ENCODE data around the gene UBE2I. TPM values are rescaled to one million over a fixed set of nuclear protein-coding genes. Genes with fewer than 3 reads are reported as not detected.

The UBE2I gene
- total RNA-seq, 1 experiment from 2014 or later: 212 TPM

GRCh38 chr16:1348926-1349325 lies 39.5 kb downstream of the UBE2I start:
- Histone ChIP-seq H3K9me2 (ENCODE audit: insufficient read depth) (no peaks in the 10 kb centered on the region), H3K79me2 (ENCODE audit: insufficient read depth, low read length) (peaks cover 38% of the 10 kb centered on the region), H3K9me3 (ENCODE audit: control insufficient read depth in 1 of 2, insufficient read depth in 1 of 2, low read depth in 1 of 2, low read length in 2 of 2) (no peaks in the 10 kb centered on the region), H2AFZ (ENCODE audit: low read depth, low read length, poor library complexity, severe bottlenecking) (no peak overlapping the region), H4K20me1 (ENCODE audit: insufficient read depth) (no peaks in the 10 kb centered on the region), H3K36me3 (ENCODE audit: control insufficient read depth in 1 of 2, insufficient read depth in 2 of 2, low read length in 2 of 2) (peaks cover 0 to 9% of the 10 kb centered on the region in 2 experiments; a peak in 1 of 4 replicates), H3K4me2 (ENCODE audit: low read length) (no peak overlapping the region), H3K27me3 (ENCODE audit: insufficient read depth, low read length) (no peaks in the 10 kb centered on the region), H3K27ac (ENCODE audit: low read depth, low read length) (no peak overlapping the region), H3K9ac (ENCODE audit: low read length) (no peak overlapping the region), H3K4me3 (replicated peaks in 1 of 2; ENCODE audit: low read depth in 1 of 2, low read length in 2 of 2) (no peak overlapping the region), H3K4me1 (ENCODE audit: control insufficient read depth in 1 of 2, insufficient read depth in 2 of 2, low read length in 2 of 2) (peaks cover 14 to 19% of the 10 kb centered on the region in 2 experiments)
- intact Hi-C loops (cut with micrococcal nuclease): no loop called here
- BruUV-seq (replicated peaks): no TSS peak
- RAD21 ChIA-PET (ENCODE audit: low non-redundant PET in 1 of 2, low total read pairs in 2 of 2, uncharacterized antibody in 2 of 2, unreplicated experiment in 2 of 2): no interaction called here
- CTCF ChIA-PET: no interaction called here
- no peak for TF ChIP-seq CTCF (IDR thresholded peaks at IDR 0.05 in 2 of 3, conservative IDR thresholded peaks at IDR 0.05 in 1 of 3; ENCODE audit: borderline replicate concordance in 1 of 3, insufficient read depth in 1 of 3, low read depth in 2 of 3, low read length in 2 of 3)
- no peak for TF ChIP-seq FOSL1 (IDR thresholded peaks at IDR 0.05; ENCODE audit: low read depth)
- DNase-seq (ENCODE audit: low read depth, low spot score) (no peak), ATAC-seq (no peak)
- POLR2A ChIA-PET: no interaction called here

GRCh38 chr16:1349351-1349750 lies 39.9 kb downstream of the UBE2I start:
- H3K79me2 ChIP-seq (ENCODE audit: insufficient read depth, low read length): peaks cover 42% of the 10 kb centered on the region
- TF ChIP-seq EZH2phosphoT487 (IDR thresholded peaks at IDR 0.05; ENCODE audit: borderline replicate concordance) (no peak), SIN3A (IDR thresholded peaks at IDR 0.05; ENCODE audit: low read depth) (no peak)
- BruUV-seq (replicated peaks): TSS peak; percentile 60
- DNase-seq (ENCODE audit: low read depth, low spot score): no peak
- H3K9me3 ChIP-seq (ENCODE audit: control insufficient read depth in 1 of 2, insufficient read depth in 1 of 2, low read depth in 1 of 2, low read length in 2 of 2): no peaks in the 10 kb centered on the region
- POLR2A ChIA-PET: no interaction called here
- H3K36me3 ChIP-seq (ENCODE audit: control insufficient read depth in 1 of 2, insufficient read depth in 2 of 2, low read length in 2 of 2): peaks cover 0 to 9% of the 10 kb centered on the region in 2 experiments; a peak in 1 of 4 replicates
- RAD21 ChIA-PET (ENCODE audit: low non-redundant PET in 1 of 2, low total read pairs in 2 of 2, uncharacterized antibody in 2 of 2, unreplicated experiment in 2 of 2): no interaction called here
- no peak overlapping the region for H2AFZ ChIP-seq (ENCODE audit: low read depth, low read length, poor library complexity, severe bottlenecking)
- no peaks in the 10 kb centered on the region for H3K27me3 ChIP-seq (ENCODE audit: insufficient read depth, low read length)
- H3K9ac ChIP-seq (ENCODE audit: low read length): no peak overlapping the region
- no peak overlapping the region for H3K27ac ChIP-seq (ENCODE audit: low read depth, low read length)
- intact Hi-C loops (cut with micrococcal nuclease): no loop called here
- H4K20me1 ChIP-seq (ENCODE audit: insufficient read depth): no peaks in the 10 kb centered on the region
- no peak overlapping the region for H3K4me2 ChIP-seq (ENCODE audit: low read length)
- CTCF ChIA-PET: no interaction called here
- H3K9me2 ChIP-seq (ENCODE audit: insufficient read depth): no peaks in the 10 kb centered on the region
- H3K4me3 ChIP-seq (replicated peaks in 1 of 2; ENCODE audit: low read depth in 1 of 2, low read length in 2 of 2): no peak overlapping the region
- peaks cover 14 to 19% of the 10 kb centered on the region in 2 experiments for H3K4me1 ChIP-seq (ENCODE audit: control insufficient read depth in 1 of 2, insufficient read depth in 2 of 2, low read length in 2 of 2)
- no peak for ATAC-seq

Data from HCT116 (cell line).